Right lobe of liver (tissue), 4 donors: Measurements from ENCODE around the gene CCDC61.

Experiments
- POLR2A ChIP-seq: fragments of 450-650 bp; IDR thresholded peaks from one replicate; pipeline ENCODE4 v1.6.1; 2017; ENCODE audit warnings: antibody characterized with exemption, mild to moderate bottlenecking
- TF ChIP-seq, protein P1 (sequence below), 4 donors: fragments of 200-600 bp in 3 of 4; fragments of 450-650 bp in 1 of 4; IDR thresholded peaks; one replicate each; pipeline versions ENCODE4 v1.5.1 to v1.8.0; 2016 to 2022; ENCODE audit warnings: antibody characterized with exemption in 4 of 4, mild to moderate bottlenecking in 2 of 4
- donor health status: DM: no; HTN: no; CAD: no.
- donor health status: DM: no; HTN: no; CAD: no.
- donor health status: DM: no; HTN: yes; CAD: no.

GRCh38 chr19:46049597-46049996, 54.3 kb downstream of the CCDC61 start:
- TF ChIP-seq, protein P1, sequence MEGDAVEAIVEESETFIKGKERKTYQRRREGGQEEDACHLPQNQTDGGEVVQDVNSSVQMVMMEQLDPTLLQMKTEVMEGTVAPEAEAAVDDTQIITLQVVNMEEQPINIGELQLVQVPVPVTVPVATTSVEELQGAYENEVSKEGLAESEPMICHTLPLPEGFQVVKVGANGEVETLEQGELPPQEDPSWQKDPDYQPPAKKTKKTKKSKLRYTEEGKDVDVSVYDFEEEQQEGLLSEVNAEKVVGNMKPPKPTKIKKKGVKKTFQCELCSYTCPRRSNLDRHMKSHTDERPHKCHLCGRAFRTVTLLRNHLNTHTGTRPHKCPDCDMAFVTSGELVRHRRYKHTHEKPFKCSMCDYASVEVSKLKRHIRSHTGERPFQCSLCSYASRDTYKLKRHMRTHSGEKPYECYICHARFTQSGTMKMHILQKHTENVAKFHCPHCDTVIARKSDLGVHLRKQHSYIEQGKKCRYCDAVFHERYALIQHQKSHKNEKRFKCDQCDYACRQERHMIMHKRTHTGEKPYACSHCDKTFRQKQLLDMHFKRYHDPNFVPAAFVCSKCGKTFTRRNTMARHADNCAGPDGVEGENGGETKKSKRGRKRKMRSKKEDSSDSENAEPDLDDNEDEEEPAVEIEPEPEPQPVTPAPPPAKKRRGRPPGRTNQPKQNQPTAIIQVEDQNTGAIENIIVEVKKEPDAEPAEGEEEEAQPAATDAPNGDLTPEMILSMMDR (IDR thresholded peaks at IDR 0.05) = no peak
- no peak for TF ChIP-seq POLR2A
